SJCRH30 (cell line): ENCODE measurements around the gene ATP1B2. TPM values are rescaled to one million over a fixed set of nuclear protein-coding genes. Genes with fewer than 3 reads are reported as not detected.
"Not testable (repeated sequence)": the region's sequence is repeated elsewhere in the genome, so short reads cannot be mapped to it uniquely, and the experiment has no call there.

ENCODE experiments used
- DNase-seq, 2 experiments: peaks; one replicate each; pipeline ENCODE4 v3.0.0-alpha.2; 2015 to 2020
- H3K27ac ChIP-seq: fragments of 250-450 bp; sonication (Bioruptor Pico); 2 replicates; pipeline ENCODE4 v1.5.1; 2020; ENCODE audit warnings: mild to moderate bottlenecking, moderate library complexity
- H3K27me3 ChIP-seq: fragments of 250-450 bp; sonication (Bioruptor Pico); 2 replicates; pipeline ENCODE4 v1.5.1; 2020; ENCODE audit warnings: mild to moderate bottlenecking, moderate library complexity
- H3K36me3 ChIP-seq: fragments of 250-450 bp; sonication (Bioruptor Pico); 2 replicates; pipeline ENCODE4 v1.5.1; 2020; ENCODE audit warnings: mild to moderate bottlenecking, moderate library complexity
- H3K4me1 ChIP-seq: fragments of 250-450 bp; sonication (Bioruptor Pico); 2 replicates; pipeline ENCODE4 v1.5.1; 2020; ENCODE audit warnings: mild to moderate bottlenecking, moderate library complexity
- H3K4me3 ChIP-seq: fragments of 250-450 bp; sonication (Bioruptor Pico); 2 replicates; pipeline ENCODE4 v1.5.1; 2020; ENCODE audit warnings: mild to moderate bottlenecking, moderate library complexity
- H3K9me3 ChIP-seq: fragments of 250-450 bp; sonication (Bioruptor Pico); replicated peaks from 2 replicates; pipeline ENCODE4 v1.5.1; 2020; ENCODE audit warnings: mild to moderate bottlenecking, moderate library complexity
- total RNA-seq: library from RNA; depleted of rRNA; stranded (reverse); fragments of >200 nt; shearing (Covaris generic); gene quantifications from 2 replicates; pipeline ENCODE4 v1.2.3, GENCODE V29; 2014

Gene ATP1B2
- total RNA-seq, 1 experiment from 2014 or later, result 0.04 TPM

DNA sequence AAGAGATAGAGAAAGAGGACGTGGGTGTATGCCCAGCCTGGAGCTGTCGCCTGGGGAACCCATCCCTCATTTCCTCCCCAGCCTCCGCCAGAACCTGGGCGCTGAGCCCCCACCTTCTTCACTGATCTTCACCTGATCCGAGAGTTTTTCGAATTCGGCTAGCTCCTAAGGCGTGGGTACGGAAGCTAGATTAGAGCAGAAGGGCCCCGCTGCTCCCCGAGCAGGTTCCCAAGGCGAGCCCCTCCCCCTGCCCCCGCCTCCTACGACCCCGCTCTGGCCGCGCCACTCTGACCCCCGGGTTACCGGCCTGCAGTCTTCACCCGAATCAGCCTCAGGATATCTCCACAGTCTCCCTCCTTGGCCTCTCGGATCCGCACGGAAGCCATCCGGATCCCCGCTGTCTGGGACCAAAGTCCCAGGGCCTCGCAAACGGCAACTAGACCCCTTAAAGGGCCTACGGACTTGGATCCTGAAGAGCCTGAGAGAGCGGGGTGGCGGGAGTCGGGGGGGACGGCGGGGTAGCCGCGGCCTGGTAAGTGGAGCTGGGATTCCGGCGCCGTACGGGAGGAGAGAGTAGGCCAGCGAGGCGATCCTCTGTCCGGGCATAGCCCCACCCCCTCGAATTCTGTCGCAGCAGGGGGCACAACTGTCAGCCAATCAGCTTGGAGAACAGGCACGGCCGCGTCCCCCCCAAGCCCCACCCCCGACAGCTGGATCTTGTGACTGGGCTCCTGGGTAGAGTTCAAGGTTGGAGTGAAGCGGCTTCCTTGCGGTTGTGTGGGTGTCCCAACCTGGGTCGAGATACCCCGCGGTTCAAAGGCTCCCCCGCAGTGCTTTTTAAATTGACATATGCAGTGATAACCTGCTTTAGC, 23.2 kb upstream of the ATP1B2 start, which contains the start of gene SAT2:
TSS of gene SAT2 (minus strand) at position 572 of the 872 bp plus-strand sequence. CDS start at position 386, 186 bp downstream.
- no peaks in the 10 kb centered on the region for H3K4me1 ChIP-seq
- no peaks in the 10 kb centered on the region for H3K9me3 ChIP-seq
- H3K27me3 ChIP-seq, result no peaks in the 10 kb centered on the region
- DNase-seq, result peak; percentile 92 to 94
- H3K27ac ChIP-seq, result peak within 1 kb of the TSS; percentile 74
- H3K36me3 ChIP-seq, result no peaks in the 10 kb centered on the region
- peak within 1 kb of the TSS; percentile 77 for H3K4me3 ChIP-seq

DNA sequence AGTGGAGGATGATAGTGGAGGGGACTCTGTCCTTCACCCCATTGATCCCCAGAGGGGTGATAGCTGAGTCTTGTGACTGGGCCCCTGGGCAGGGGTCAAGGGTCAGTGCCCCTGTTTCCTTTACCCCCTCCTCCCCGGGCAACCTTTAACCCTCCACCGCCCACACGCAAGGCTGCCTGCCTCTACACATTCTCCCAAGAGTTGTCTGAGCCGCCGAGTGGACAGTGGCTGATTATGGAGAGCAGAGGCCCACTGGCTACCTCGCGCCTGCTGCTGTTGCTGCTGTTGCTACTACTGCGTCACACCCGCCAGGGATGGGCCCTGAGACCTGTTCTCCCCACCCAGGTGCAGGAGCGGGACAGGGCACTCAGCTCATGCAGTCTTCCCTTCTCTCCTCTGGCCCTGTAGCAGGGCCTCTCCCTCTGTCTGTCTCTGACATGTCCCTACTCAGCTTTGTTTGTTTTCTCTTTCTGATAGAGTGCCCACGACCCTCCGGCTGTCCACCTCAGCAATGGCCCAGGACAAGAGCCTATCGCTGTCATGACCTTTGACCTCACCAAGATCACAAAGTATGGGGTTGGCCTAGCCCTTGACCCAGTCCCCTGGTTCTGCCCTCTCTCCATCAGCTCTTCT, 20.7 kb upstream of the ATP1B2 start, which contains the start of gene SHBG:
TSS of gene SHBG (plus strand) at position 197 of the 633 bp plus-strand sequence. CDS start at position 235, 38 bp downstream.
- H3K36me3 ChIP-seq, result no peaks in the 10 kb centered on the region
- no peaks in the 10 kb centered on the region for H3K27me3 ChIP-seq
- H3K4me3 ChIP-seq, result no peak within 1 kb of the TSS
- no peaks in the 10 kb centered on the region for H3K9me3 ChIP-seq
- no peak for DNase-seq
- H3K4me1 ChIP-seq, result no peaks in the 10 kb centered on the region
- H3K27ac ChIP-seq, result no peak within 1 kb of the TSS

DNA sequence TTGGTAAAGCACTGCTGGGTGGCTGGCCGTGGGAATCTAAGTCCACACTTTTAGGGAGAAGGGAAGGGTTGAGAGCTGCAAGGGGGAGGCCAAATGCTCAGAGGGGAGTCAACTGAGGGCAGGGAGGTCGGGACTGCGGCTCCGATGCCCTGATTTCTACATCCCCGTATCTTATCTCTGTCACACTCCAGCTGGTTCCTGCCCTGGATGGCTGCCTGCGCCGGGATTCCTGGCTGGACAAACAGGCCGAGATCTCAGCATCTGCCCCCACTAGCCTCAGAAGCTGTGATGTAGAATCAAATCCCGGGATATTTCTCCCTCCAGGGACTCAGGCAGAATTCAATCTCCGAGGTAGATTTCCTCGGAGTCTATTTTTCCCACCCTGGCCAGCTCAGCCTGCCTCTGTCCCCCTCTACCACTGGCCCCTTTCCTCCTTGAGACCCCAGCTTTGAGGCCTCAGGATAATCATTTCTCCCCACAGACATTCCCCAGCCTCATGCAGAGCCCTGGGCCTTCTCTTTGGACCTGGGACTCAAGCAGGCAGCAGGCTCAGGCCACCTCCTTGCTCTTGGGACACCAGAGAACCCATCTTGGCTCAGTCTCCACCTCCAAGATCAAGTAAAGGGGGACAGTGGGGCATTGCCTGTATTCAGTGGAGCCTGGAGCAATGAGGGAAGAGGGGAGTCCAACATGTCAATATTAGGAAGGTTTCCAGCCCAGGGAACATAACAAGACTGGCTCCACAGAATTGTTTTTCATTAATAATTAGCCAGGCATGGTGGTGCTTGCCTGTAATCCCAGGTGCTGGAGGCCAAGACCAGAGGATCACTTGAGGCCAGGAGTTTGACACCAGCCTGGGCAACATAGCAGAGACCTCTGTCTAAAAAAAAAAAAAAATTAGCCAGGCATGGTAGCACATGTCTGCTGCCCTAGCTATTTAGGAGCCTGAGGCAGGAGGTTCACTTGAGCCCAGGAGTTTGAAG, 19.0 kb upstream of the ATP1B2 start:
- DNase-seq, result no peak
- Histone ChIP-seq H3K4me3 (no peak overlapping the region), H3K4me1 (no peaks in the 10 kb centered on the region), H3K36me3 (no peaks in the 10 kb centered on the region), H3K27me3 (no peaks in the 10 kb centered on the region), H3K27ac (no peak overlapping the region), H3K9me3 (no peaks in the 10 kb centered on the region)

DNA sequence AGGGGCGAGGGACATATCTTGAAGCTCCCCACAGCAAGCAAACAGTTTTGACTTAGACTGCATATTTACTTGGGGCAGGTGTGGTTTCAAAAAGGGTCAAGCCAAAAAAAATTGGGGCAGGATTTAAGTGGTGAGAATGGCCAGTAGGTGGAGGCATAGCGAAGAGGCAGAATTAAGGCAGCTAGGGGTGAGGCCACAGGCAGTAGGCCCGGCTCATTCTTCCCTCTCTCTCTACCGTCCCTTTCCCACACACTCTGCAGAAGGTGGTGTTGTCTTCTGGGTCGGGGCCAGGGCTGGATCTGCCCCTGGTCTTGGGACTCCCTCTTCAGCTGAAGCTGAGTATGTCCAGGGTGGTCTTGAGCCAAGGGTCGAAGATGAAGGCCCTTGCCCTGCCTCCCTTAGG, 18.2 kb upstream of the ATP1B2 start:
- no peaks in the 10 kb centered on the region for H3K27me3 ChIP-seq
- no peak overlapping the region for H3K4me3 ChIP-seq
- no peaks in the 10 kb centered on the region for H3K4me1 ChIP-seq
- no peaks in the 10 kb centered on the region for H3K9me3 ChIP-seq
- H3K27ac ChIP-seq, result no peak overlapping the region
- no peaks in the 10 kb centered on the region for H3K36me3 ChIP-seq
- peak; percentile 27 to 48 for DNase-seq

DNA sequence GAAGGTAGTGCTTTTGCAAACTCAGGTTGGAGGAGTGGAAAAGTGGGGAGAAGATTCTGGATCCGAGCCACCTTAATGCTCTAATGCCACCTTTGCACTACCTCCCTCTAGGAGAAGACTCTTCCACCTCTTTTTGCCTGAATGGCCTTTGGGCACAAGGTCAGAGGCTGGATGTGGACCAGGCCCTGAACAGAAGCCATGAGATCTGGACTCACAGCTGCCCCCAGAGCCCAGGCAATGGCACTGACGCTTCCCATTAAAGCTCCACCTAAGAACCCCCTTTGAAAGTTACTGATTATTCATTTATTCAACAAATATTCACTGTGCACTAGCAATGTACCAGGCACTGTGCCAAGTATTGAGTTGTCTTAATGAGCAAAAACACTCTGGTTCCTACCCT, 17.6 kb upstream of the ATP1B2 start:
- H3K27me3 ChIP-seq, result no peaks in the 10 kb centered on the region
- H3K4me3 ChIP-seq, result no peak overlapping the region
- DNase-seq, result no peak
- H3K36me3 ChIP-seq, result no peaks in the 10 kb centered on the region
- no peak overlapping the region for H3K27ac ChIP-seq
- no peaks in the 10 kb centered on the region for H3K9me3 ChIP-seq
- no peaks in the 10 kb centered on the region for H3K4me1 ChIP-seq

DNA sequence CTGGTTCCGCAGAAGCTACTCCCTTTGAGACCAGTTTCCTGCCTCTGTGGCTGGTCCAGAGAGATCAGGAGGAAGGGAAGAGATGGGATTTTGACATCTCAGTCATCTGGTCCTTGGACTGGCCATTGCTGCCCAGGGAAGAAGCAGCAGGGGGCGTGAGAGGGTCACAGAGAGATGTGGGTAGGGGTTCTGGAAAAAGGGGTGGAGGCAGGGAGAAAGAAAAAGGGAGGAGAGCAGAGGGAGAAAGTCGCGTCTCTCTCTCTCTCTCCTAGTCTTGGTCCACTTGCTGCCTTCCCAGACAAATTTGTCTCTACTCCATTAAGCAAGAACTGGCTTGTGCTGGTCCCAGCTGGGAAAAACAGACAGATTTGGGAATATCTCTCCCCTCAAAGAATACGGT, 16.3 kb upstream of the ATP1B2 start:
- no peak overlapping the region for H3K27ac ChIP-seq
- peak; percentile 63 to 70 for DNase-seq
- no peaks in the 10 kb centered on the region for H3K36me3 ChIP-seq
- no peak overlapping the region for H3K4me3 ChIP-seq
- no peaks in the 10 kb centered on the region for H3K27me3 ChIP-seq
- H3K9me3 ChIP-seq, result no peaks in the 10 kb centered on the region
- no peaks in the 10 kb centered on the region for H3K4me1 ChIP-seq

DNA sequence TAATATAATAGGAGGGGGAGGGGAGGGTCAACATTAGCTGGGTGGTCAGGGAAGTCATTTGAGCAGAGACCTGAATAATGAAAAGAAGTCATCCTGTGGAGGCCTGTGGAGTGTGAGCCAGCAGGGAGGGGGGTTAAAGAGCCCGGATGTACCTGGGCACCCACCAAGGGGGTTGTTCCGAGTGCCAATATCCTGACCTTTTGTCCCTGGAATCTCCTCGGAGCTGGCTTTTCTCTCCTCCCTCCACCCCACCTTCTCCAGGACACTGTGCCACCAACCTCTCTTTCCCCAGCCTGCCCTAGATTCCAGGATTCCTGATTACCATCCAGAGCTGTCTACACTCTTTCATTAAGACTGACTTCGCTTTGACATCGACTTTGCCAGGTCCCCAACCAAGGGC, 14.6 kb upstream of the ATP1B2 start:
- Histone ChIP-seq H3K36me3 (no peaks in the 10 kb centered on the region), H3K9me3 (no peaks in the 10 kb centered on the region), H3K4me1 (no peaks in the 10 kb centered on the region), H3K4me3 (no peak overlapping the region), H3K27ac (no peak overlapping the region), H3K27me3 (no peaks in the 10 kb centered on the region)
- DNase-seq, result no peak

DNA sequence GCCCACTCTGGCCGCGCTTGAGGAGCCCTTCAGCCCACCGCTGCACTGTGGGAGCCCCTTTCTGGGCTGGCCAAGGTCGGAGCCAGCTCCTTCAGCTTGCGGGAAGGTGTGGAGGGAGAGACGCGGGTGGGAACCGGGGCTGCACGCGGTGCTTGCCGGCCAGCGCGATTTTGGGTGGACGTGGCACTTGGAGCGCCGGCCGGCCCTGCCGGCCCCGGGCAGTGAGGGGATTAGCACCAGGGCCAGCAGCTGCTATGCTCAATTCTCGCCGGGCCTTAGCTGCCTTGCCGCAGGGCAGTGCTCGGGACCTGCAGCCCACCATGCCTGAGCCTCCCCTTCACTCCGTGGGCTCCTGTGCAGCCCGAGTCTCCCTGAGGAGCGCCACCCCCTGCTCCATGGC, 9.9 kb upstream of the ATP1B2 start:
- no peak overlapping the region for H3K27ac ChIP-seq
- H3K9me3 ChIP-seq, result no peaks in the 10 kb centered on the region
- H3K36me3 ChIP-seq, result no peaks in the 10 kb centered on the region
- H3K4me1 ChIP-seq, result no peaks in the 10 kb centered on the region
- H3K27me3 ChIP-seq, result no peaks in the 10 kb centered on the region
- H3K4me3 ChIP-seq, result no peak overlapping the region
- DNase-seq, result no peak

DNA sequence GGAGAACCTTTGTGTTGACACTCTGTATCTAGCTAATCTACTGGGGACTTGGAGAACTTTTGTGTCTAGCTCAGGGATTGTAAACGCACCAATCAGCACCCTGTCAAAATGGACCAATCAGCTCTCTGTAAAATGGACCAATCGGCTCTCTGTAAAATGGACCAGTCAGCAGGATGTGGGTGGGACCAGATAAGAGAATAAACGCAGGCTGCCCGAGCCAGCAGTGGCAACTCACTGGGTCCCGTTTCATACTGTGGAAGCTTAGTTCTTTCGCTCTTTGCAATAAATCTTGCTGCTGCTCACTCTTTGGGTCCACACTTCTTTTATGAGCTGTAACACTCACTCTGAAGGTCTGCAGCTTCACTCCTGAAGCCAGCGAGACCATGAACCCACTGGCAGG, 9.1 kb upstream of the ATP1B2 start:
- DNase-seq, H3K4me3 ChIP-seq, H3K9me3 ChIP-seq, H3K27ac ChIP-seq, H3K36me3 ChIP-seq, H3K27me3 ChIP-seq, H3K4me1 ChIP-seq: not testable (repeated sequence)

DNA sequence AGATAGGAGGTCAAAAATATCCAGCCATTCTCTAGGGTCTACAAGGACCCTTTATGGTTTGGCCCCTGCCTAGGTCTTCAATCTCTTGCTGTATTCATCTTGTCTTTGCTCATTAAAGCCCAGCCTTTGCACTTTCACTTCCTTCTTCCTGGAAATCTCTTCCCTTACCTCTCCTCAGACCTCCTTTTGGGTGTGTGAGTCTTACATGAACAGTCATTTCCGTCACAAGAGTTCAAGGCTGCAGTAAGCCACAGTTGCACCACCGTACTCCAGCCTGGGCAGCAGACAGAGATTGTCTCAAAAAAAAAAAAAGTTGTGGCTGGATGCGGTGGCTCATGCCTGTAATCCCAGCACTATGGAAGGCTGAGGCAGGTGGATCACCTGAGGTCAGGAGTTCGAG, 6.0 kb upstream of the ATP1B2 start:
- no peak for DNase-seq
- Histone ChIP-seq H3K27ac (no peak overlapping the region), H3K36me3 (no peaks in the 10 kb centered on the region)

DNA sequence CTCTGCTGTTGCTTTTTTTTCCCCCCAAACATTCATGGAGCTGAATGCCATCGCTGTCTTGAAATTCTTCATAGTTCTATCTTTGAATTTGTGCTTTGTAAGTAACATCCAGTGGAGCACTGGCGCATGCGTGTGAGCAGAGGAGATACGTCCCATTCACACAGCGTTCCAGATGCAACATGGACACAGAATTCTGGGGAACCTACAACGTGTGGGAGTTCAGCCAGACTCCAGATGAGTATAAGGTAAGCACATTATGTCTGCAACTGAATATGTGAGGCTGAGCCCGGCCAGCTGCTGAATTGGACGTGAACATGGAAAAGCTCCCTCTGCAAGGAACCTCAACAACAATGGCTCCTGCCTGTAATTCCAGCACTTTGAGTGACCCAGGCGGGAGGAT, 4.3 kb upstream of the ATP1B2 start:
- no peak for DNase-seq
- peaks cover 5% of the 10 kb centered on the region; the same call in 1 of the 2 replicates for H3K27me3 ChIP-seq
- no peaks in the 10 kb centered on the region for H3K9me3 ChIP-seq
- H3K27ac ChIP-seq, result no peak overlapping the region
- H3K4me3 ChIP-seq, result no peak overlapping the region
- H3K4me1 ChIP-seq, result no peaks in the 10 kb centered on the region
- no peaks in the 10 kb centered on the region for H3K36me3 ChIP-seq

More for the DNA sequence above, 6.0 kb upstream of the ATP1B2 start:
- Histone ChIP-seq H3K4me3 (no peak overlapping the region), H3K4me1 (no peaks in the 10 kb centered on the region), H3K27me3 (no peaks in the 10 kb centered on the region), H3K9me3 (no peaks in the 10 kb centered on the region)

DNA sequence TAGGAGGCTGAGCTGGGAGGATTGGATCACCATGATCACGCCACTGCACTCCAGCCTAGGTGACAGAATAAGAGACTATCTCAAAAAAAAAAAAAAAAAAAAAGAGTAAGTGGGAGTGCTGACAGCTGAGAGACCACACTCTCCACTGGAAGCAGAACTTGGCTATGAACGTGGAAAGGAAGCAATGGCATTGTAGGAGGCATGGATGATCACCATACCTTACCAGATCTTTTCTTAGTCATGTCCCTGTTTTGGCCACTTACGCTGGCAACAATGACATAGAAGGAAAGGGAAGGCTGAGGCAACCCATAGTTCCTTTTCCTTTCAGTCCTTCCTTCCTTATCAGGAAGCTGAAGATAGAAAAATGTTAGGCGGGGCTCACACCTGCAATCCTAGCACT, 3.7 kb upstream of the ATP1B2 start:
- Histone ChIP-seq H3K4me1 (no peaks in the 10 kb centered on the region), H3K27me3 (peaks cover 7% of the 10 kb centered on the region; the same call in 1 of the 2 replicates)
- no peak for DNase-seq

DNA sequence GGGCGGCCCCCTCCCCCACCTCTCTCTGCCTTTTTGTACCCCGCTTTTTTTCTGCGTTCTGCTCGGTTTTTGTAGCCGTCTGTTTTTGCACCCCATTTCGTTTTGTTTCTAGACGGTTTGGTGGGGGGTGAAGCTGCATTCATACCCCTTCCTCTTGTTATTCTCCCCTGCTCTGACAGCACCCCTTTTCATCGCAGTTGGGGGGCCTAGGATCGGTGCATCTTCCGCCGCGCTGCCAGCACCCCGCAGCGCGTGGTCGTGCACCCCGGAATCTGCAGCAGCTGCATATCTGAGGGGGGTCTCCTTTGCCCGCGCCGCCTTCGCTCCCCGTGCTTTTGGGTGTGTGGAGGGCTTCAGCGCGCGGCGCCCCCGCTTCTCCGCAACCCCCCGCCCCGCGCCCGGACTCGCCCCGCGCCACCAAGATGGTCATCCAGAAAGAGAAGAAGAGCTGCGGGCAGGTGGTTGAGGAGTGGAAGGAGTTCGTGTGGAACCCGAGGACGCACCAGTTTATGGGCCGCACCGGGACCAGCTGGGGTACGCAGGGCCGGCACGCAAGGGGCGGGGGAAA, 455 bp downstream of the ATP1B2 start:
- Histone ChIP-seq H3K4me3 (peak overlapping the region; percentile 41), H3K27me3 (peaks cover 7% of the 10 kb centered on the region; the same call in 1 of the 2 replicates), H3K9me3 (no peaks in the 10 kb centered on the region), H3K4me1 (no peaks in the 10 kb centered on the region), H3K27ac (no peak overlapping the region), H3K36me3 (no peaks in the 10 kb centered on the region)
- no peak for DNase-seq

More for the DNA sequence above, 3.7 kb upstream of the ATP1B2 start:
- H3K9me3 ChIP-seq, result no peaks in the 10 kb centered on the region
- H3K4me3 ChIP-seq, result no peak overlapping the region
- no peaks in the 10 kb centered on the region for H3K36me3 ChIP-seq
- no peak overlapping the region for H3K27ac ChIP-seq
